Inflammatory macrophage treated with lipopolysaccharide for 4 hours (primary cell): ENCODE data around the gene CEBPG.

Experiments
- DNase-seq: peaks from one replicate; pipeline ENCODE4 v3.0.0-alpha.2; 2020

The CEBPG gene

DNA sequence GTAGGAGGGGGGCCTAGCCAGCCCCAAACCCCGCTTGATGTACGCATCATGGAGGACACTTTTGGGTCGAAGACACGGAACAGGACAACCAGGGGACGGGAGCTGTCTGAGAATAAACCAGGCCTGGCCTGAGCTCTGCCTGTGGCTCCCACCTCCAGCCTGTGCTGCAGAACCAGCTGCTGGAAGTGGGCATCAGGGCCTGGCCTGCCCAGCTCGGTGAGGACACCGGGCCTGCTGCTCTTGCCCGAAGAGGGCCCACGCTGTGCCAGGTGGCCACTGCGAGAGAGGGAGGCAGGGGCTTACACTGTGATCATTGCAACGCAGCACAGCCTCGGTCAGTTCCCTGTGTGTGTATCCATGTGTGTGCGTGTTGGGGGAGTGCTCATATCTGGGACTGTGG lies 34.6 kb downstream of the CEBPG start:
- DNase-seq, result no peak

DNA sequence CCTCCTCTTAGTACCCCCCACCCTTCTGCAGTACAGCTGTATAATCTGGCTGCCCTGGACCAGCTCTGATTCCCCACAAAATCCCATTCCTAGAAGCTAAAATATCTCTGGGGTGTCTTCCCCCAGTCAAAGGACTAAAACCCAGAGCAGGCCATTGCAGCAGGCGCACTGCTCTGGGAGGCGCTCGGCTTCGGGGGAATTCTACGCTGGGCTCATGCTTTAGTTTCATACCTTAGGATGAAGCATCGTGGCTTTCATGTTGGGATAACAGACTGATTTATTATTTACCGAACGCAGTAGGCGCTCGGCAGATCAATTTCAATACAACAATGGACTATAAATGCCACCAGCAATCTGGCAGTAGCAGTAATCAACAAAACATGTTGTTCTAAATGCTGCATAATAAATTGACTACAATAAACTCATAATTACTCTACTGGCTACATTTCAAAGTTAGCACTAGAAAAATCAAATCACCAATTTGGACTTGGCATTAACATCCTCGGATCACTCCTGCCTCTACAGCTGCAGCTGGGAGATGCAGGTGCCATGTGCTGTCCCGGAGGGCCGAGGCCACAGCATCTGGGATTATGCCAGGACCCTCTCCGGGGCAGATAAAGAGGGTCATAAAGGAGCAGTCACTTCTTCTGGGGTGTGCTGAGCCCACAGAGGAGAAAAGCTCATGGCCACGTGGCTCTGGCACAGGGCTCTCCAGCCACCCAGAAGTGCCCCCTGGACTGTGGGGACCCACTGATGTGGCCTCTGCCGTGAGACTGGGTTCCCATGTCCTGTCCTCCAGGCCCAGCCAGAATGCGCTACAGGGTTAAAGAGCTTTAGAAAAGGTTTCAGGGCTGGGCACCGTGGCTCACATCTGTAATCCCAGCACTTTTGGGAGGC lies 35.3 kb downstream of the CEBPG start:
- DNase-seq, result no peak

DNA sequence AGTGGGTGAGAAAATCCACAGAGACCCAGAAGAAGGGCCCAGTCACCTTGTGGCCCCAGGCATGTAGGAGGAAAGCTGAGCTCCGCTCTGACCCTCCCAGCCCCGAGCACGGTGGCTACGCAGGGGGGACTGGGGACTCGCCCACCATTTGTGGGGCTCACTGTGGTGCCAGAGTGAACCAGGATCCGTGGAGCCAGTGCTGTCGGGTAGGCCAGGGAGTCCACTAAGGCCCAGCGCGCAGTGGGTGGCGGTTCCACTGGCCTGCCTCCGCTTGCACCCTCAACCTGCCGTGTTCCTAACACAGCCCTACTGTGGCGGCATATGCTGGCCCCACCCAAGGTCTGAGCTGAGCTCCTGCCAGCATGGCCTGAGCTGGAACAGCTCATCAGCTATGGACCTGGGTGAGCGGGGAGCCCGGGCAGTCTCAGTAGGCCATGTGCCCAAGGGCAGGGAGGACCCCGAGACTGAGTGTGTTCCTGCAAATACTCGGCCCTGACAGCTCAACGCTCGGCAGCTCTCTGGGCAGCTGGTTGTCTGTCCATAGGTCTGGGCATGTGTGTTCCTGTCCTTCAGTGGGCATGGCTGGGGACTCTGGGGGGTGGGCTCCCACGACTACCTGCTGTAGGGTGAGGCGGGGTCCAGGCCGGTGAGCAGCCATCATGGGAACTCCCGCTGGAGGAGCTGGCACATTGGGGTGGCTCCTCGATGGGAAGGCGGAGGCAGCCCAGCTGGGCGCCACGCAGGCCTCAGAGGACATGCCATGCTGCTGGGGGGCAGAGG lies 36.6 kb downstream of the CEBPG start:
- no peak for DNase-seq

DNA sequence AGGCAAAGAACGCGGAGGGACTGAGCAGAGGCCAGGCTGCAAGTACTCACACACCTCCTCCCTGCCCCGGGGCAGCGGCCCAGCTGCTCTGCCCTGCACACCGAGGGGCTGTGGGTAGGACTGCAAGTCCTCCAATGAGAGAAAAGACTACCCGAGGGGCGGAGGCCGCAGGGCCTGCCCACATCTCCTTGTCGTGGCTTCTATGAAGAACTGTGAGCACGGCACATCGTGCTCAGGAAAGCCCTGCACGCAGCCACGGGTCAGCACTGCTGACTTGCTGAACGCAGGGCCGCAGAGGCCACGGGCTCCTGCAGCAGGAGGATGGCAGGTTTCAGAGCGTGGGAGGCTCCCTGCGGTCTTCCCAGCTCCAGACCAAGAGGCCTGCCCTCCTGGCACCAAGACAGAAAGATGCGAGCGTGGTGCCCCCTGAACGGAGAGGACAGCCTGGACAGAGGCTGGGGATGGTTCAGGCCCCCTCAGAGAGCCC lies 37.4 kb downstream of the CEBPG start:
- no peak for DNase-seq

DNA sequence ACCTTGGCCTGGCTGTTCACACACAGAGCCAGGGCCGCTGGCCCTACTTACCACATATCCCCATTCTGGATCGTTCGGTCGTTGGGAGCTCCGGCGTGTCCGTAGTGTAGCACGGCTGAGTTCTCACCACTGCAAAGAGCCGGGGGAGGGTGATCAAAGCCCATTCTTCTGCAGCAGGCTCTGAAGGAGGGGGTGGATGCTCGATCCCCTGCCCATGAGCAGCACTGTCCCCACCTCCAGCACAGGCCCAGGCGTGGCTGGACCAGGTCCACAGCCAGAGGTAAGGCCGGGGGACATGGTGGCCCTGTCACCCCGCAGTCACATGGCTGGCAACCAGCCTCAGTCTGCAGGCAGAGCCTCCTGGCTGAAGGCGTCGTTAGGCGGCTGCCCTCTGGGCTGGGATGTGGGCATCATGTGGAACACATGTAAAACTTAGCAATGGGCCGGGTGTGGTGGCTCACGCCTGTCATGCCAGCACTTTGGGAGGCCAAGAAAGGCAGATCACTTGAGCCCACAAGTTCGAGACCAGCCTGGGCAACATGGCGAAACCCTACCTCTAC lies 38.2 kb downstream of the CEBPG start:
- DNase-seq, result no peak

DNA sequence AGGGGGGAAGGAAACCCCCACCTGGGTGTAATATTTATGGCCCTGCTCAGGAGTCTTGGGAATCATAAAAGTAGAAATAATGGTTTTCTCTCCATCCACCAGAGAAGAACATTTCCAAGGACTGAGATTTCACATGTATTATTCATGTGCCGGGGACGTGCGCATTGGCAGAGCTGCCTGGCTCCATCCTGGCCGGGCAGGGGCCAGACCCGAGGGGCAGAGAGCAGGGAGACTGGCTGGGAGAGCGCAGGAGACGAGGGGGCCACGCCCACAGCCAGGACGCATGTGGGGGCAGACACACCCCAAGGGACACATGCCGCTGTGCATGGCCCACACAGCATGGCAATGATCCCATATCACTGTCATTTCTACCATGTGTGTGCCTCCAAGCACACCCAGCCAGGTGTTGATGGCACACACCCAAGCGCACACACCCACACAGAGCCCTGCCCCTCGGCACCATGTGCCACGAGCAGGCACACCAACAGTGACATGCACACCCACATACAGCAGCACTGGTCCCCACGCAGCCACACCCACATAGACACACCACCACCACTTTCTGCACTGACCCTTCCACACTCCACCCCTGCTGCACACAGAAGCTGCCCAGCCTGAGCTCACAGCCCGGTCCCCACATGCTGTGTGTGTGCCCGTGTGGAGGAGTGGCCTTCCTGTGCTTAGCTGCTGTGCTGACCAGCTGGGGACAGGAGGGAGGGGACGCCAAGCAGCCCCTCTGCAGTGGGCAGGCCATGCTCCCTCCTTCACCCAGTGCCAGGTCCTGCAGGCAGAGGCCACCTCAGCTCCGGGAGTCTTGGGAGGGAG lies 39.3 kb downstream of the CEBPG start:
- DNase-seq, result no peak

DNA sequence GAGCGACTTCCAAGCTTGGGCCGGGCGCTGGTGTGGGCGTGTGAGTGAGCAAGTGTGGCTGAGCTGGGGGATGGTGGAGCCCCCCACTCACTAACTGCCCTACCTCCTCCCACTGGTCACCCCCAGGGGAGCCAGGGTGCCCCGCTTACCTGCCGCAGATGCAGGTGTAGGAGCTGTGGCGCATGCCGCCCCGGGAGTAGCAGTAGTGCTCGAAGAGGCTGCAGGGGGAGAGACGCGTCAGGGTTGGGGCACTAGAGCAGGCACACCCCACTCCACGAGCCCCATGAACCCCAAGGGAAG lies 39.9 kb downstream of the CEBPG start:
- DNase-seq, result no peak

DNA sequence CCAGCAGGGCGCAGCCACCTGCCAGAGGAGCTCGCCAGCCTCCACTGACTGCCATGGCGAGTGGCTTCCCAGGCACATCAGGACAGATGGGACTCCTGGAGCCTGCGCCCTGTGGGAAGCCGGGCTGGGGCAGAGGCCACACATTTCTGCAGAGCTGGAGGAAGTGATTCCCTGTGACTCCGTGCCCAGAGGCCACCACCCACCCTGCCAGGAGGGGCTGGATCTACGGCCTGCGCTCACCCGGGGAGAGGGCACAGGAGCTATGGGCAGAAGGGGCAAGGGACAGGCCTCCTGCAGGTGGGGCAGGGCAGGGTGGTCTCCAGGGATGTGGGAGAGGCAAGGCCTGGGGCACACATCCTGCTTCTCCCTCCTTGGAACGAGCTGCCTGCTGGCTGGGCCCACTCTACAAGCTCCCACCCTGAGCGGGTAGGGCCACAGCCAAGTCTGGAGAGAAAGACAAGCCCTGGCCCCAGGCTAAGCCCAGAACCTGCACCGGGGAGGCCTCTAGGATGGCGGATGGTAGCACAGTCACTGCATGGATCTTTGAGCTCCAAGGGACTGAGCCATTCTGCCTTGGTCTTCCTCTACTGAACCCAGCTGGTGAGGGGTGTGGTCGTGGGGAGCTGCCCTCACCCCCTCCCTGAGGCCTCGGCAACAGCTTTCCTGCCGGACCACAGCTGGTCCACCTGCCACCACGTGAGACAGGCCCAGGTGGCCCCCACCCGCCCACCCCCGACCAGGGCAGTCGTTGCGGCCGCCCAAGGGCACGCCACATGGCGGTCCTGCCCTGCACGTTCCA lies 40.6 kb downstream of the CEBPG start:
- no peak for DNase-seq

DNA sequence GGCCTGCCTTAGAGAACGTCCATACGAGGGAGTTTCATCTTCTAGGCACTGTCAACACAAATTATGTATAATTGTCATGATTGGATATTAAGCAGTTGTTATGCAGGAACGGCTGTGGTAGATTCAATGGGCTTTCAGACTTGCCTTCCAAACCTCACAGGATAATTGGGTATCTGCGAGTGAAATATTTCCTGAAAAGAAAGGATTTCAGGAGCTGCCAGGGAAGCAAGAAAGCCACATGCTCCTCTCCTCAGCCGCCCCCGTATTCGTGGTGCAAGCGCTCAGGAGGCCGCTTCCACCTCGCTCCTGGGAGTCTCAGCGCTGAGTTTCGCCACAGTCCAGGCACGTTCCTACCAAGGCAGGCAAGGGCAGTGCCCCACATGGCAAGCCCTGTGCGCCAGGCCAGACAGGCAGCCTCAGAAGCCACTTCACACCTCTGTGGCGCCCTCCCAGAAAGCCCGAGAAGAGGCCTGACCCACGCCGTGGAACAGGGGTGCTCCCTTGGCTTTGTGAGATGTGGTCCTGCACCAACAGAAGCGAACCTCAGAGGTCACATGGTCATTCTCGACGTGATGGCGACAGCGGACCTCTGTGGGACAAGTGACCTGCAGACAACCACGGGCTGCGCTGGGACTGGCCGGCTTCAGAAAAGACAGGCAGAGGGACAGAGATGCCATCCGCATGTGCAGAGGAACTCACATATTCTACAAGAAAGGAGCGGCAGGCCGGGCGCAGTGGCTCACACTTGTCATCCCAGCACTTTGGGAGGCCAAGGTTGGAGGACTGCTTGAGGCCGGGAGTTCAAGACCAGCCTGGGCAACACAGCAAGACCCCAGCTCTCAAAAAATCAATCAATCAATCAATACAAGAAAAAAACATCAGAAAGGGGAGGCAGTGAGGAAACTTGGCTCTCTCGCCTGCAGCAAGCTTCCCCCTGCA lies 41.4 kb downstream of the CEBPG start:
- no peak for DNase-seq

DNA sequence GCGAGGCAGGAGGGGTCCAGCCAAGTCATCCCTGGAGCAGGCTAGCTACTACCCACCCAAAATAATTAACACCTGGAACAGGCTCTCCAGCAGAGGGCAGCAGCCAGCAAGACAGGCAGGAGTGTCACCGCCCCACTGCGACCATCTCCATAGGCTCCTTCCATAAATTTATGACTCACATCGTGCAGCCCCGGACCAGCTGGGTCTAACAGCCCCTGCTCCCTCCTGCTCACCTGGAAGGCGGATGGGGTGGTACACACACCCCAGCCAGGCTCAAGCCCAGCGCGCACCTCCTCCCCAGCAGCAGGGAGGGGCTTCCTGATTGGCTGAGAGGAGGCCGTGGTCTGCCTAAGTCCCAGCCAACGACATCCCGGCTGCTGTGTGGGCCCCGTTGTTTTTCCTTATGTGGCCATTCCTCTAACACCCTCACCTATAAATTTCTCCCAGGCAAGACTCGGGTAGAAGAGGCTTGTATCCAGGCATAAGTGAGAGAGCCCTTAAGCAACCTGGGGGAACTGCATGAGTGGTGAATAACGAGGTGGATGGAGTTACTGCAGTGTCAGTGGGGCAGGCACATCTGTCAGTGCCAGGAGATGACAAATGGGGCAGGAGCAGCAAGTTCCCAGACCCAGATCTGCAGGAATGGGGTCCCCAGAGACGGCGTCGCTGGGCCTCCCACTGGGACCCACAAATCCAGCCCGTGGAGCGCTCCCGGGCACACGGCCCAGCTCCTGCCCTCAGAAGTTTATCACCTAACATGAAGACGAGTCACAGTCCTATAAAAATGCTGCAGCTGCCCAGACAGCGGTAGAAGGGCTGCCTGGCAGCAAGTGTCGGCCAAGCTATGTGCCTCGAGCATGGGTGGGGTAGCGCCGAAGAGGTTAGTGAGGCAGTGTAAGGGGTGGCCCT lies 43.1 kb downstream of the CEBPG start:
- DNase-seq, result peak; percentile 37

DNA sequence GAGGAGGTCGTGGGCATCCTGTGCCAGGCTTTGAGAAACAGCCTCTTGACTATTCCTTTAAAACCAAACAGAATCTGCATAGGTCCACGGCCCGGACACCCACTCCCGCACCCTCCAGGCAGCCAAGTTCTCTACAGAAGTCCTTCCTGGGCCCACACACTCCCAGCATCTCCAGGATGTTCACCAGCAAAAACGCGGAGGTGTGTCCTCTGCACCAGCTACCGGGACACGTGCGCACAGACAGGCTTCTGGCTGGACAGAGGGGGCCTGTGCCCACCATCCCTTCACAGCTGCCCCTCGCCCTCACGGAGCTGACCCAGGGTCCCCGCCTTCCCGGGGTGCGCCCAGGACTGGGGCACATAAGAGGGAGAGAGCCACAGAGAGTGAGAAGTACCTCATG lies 44.2 kb downstream of the CEBPG start:
- DNase-seq, result no peak

DNA sequence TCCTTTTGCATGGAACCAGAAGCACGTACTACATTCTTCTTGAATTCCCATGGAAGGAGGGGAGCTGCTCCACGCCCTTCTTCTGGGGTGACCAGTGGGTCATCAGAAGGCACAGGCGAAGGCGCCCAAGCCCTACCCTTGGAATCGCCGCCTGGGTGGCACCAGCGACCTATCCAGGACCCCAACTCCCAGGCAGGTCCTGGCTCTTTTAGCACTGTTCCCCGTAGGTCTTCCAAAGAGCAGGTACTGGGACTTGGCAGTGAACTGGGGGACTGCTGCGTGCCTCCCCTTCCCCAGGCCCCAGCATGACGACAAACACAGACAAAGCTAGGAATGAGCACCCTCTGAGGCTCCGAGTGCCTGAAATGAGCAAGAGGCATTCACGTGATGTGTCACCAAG lies 45.0 kb downstream of the CEBPG start:
- DNase-seq, result no peak

DNA sequence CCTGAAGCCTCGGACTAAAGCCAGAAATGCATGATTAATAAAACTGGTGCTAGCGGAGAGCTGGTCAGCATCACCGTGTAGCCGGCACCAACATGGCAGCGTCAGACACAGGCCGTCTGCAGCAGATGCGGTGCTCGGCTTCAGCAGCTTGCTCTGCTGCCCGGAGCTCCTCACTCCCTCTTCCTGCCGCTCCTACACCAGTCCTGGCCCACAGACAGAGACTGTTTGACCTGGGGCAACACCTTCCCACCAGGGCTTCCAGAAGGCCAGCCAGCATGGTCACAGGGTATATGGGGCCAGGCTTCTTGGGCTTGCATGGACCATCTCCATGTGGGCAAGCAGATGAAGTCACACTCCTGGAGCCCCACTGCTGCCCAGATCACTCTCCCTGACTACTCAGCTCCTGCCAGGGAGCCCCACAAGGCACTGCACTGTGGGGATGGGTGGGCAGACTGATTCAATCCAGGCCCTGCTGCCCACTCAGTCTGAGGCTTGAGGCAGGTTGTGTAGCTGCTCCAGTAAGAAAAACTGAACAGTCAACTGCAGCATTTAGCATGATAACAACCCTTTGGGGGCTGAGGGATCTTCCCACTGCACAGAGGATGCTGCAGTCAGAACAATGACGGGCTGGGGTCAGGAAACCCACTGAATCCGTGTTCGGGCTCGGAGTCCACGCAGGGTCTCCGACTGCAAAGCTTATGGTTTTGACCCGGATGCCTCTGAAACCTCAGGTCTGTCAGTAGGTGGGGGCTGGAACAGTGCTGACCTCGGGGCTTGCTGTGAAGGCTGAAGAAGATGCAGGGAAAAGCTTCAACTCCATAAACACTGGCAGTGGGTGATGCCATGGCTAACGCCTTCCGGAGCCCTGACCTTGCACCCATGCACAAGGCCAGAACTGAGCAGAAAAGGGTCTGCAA lies 45.6 kb downstream of the CEBPG start:
- DNase-seq, result no peak

DNA sequence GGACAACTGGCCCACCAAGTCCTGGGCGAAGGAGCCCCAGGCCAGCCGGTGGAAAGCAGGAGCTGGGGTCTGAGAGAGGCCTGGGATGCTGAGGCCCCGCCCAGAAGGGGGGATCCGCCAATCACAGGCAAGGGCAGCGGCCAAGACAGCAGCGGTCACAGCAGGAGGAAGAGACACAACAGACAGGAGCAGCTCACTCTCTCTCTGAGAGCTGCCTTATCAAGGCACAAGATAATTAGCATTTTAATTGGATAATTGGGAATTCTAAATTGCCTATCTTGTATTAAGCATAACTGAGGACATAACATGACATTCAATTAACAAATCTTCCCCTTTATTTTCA lies 46.2 kb downstream of the CEBPG start:
- no peak for DNase-seq

DNA sequence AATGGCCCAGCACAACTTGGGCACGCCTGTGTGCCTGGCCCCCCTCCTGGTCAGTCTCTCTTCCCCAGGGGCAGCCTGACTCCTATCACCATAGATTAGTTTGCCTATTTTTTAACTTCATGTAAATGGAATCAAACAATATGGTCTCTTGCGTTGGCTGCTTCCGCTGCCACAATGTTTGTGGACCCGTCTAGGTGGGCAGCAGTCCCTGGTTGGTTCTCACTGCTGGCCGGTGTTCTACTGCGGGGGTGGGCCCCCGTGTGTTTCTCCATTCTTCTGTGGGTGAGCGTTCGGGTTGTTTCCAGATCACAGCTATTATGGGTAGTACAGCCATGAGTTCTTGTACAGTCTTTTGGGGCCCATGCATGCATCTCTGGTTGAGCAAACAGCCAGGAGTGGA lies 47.3 kb downstream of the CEBPG start:
- DNase-seq, result no peak

DNA sequence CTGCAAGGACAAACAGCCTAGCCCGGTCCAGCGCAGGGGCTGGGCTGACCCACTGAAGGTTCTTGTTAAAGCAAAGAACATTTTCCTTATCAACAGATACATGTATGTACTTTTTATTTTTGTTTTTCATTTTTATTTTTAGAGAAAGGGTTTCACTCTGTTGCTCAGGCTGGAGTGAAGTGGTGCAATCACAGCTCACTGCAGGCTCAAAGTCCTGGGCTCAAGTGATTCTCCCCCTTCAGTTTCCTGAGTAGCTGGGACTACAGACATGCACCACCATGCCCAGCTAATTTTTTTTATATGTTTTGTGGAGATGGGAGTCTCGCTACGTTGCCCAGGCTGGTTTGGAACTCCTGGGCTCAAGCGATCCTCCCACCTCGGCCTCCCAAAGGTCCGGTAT lies 47.9 kb downstream of the CEBPG start:
- DNase-seq, result no peak

DNA sequence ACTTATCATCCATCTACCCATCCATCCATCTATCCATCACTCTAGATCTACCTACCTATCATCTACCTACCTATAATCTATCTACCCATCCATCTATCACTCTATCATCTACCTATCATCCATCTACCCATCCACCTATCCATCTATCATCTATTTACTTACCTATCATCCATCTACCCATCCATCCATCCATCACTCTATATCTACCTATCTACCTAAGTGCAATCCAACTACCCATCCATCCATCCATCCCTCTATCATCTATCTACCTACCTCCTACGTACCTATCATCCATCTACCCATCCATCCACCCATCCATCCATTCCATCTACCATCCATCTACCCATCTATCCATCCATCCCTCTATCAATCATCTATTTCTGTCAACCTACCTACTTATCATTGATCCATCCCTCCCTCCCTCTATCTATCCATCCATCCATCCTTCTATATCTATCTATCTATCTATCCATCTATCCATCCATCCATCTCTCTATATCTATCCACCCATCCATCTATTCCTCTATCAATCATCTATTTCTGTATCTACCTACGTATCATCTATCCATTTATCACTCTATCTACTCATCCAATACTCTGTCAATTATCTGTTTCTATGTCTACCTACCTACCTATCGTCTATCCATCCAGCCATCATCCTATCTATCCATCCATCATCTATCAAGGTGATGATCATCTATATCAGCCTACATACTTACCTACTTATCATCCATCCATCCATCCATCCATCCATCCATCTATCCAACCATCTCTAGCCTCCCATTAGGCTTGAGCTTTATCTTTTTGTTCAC lies 49.1 kb downstream of the CEBPG start:
- no peak for DNase-seq

DNA sequence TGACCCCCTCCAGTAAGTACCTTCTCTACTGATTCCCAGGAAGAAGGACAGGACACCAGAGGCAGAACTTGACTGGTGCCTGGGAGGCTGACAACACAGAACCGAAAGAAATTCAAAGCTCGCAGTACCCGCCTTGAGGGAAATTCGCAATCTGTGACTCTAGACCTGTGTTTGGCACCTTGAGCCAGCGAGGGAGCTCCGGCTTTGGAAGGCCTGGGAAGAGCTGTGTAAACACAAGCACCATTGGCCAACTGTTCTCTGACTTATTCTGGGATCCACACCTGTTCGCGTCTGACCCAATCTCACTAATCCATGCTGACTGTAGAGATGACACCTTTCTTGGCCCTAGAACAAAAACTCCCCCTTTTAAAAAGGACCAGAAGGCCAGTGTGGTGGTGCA lies 50.7 kb downstream of the CEBPG start:
- no peak for DNase-seq
